Esophagus squamous epithelium (tissue), 5 donors: ENCODE results near the gene ZCRB1. TPM values are rescaled to one million over a fixed set of nuclear protein-coding genes. Genes with fewer than 3 reads are reported as not detected.

ENCODE experiments used
- DNase-seq: peaks from one replicate; lab custom pipeline; 2025; lab: John Stamatoyannopoulos, UW
- H3K27ac ChIP-seq, 4 donors: fragments of 200-600 bp; sonication (generic); one replicate each; pipeline ENCODE4 v1.5.1; 2016 to 2019; ENCODE audit warnings: mild to moderate bottlenecking in 1 of 4
- H3K27me3 ChIP-seq, 4 donors: fragments of 200-600 bp; sonication (generic); 1 replicate in 3 of 4; 2 replicates in 1 of 4; pipeline versions ENCODE4 v1.5.1 to v1.6.0; 2017 to 2021; ENCODE audit warnings: antibody characterized with exemption in 1 of 4
- H3K36me3 ChIP-seq, 3 donors: fragments of 200-600 bp; sonication (generic); one replicate each; pipeline ENCODE4 v1.5.1; 2016 to 2019
- H3K4me1 ChIP-seq, 3 donors: fragments of 200-600 bp; sonication (generic); one replicate each; pipeline ENCODE4 v1.5.1; 2017 to 2019
- H3K4me3 ChIP-seq, 4 donors: fragments of 200-600 bp; sonication (generic); 1 replicate in 3 of 4; 2 replicates in 1 of 4; pipeline ENCODE4 v1.5.1; 2016 to 2019; ENCODE audit warnings: mild to moderate bottlenecking in 2 of 4, moderate library complexity in 1 of 4
- H3K9me3 ChIP-seq, 3 donors: fragments of 200-600 bp; sonication (generic); one replicate each; pipeline ENCODE4 v1.5.1; 2016 to 2019
- CTCF ChIP-seq, 6 experiments: fragments of 450-650 bp in 4 of 6; fragments of 200-600 bp in 2 of 6; sonication (generic) in 2 of 6; IDR thresholded peaks; one replicate each; pipeline ENCODE4 v1.5.1; 2016 to 2019; ENCODE audit warnings: antibody characterized with exemption in 6 of 6, mild to moderate bottlenecking in 4 of 6, moderate library complexity in 4 of 6
- POLR2A ChIP-seq, 4 donors: fragments of 450-650 bp; IDR thresholded peaks; one replicate each; pipeline ENCODE4 v1.6.1; 2017; ENCODE audit warnings: antibody characterized with exemption in 4 of 4, mild to moderate bottlenecking in 4 of 4, moderate library complexity in 3 of 4
- WGBS, 2 donors: methylation state at CpG; one replicate each; pipeline ENCODE4 v1.1.5; 2018; 5-methylcytosine and 5-hydroxymethylcytosine counted together
- intact Hi-C: fragments of 100-400 bp; cut with DNase I; formaldehyde crosslinking; loops from one replicate; pipeline ENCODE4 v1.15.0; 2022
- total RNA-seq, 4 donors: library from RNA; depleted of rRNA; stranded (reverse); fragments of >200 nt; gene quantifications; one replicate each; pipeline ENCODE4 v1.1.0, GENCODE V29; 2016
- donor health status: DM: yes; HTN: yes; CAD: no.

ZCRB1 gene
- total RNA-seq, 4 donors from 2014 or later = 7.7 to 22.5 (median 17.8) TPM

DNA sequence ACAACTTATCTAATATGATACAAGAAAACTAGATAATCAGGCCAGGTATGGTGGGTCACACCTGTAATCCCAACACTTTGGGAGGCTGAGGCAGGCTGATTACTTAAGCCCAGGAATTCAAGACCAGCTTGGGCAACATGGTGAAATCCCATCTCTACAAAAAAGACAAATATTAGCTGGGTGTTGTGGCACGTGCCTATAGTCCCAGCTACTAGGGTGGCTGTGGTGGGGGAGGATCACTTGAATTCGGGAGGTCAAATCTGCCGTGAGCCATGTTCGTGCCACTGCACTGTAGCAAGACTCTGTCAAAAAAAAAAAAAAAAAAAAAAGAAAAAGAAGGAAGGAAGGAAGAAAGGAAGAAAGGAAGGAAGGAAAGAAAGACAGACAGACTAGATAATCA, 27.0 kb downstream of the ZCRB1 start:
- TF ChIP-seq CTCF (IDR thresholded peaks at IDR 0.05) (no peak), POLR2A (IDR thresholded peaks at IDR 0.05) (no peak)
- no peaks in the 10 kb centered on the region for H3K4me1 ChIP-seq
- no peak overlapping the region for H3K27ac ChIP-seq
- H3K4me3 ChIP-seq = no peak overlapping the region
- no peaks in the 10 kb centered on the region for H3K27me3 ChIP-seq
- no peak for DNase-seq
- no peaks in the 10 kb centered on the region for H3K9me3 ChIP-seq
- WGBS, 2 donors = 64 to 82% methylated on average over 4 of the region's 4 CpGs
- intact Hi-C loops = no loop called here
- H3K36me3 ChIP-seq = no peaks in the 10 kb centered on the region

- H3K36me3 ChIP-seq = no peaks in the 10 kb centered on the region
- 74 to 76% methylated on average over 3 of the region's 5 CpGs for WGBS, 2 donors
- no peaks in the 10 kb centered on the region for H3K27me3 ChIP-seq
- no peak overlapping the region for H3K27ac ChIP-seq
- no peaks in the 10 kb centered on the region for H3K4me1 ChIP-seq
- H3K4me3 ChIP-seq = no peak overlapping the region
- intact Hi-C loops = no loop called here
- no peak for DNase-seq
- TF ChIP-seq CTCF (IDR thresholded peaks at IDR 0.05) (peak in 1 of 6 experiments; percentile 32), POLR2A (IDR thresholded peaks at IDR 0.05) (no peak)
- no peaks in the 10 kb centered on the region for H3K9me3 ChIP-seq
Measured at GRCh38 chr12:42296503-42297109, 29.3 kb downstream of the ZCRB1 start.

DNA sequence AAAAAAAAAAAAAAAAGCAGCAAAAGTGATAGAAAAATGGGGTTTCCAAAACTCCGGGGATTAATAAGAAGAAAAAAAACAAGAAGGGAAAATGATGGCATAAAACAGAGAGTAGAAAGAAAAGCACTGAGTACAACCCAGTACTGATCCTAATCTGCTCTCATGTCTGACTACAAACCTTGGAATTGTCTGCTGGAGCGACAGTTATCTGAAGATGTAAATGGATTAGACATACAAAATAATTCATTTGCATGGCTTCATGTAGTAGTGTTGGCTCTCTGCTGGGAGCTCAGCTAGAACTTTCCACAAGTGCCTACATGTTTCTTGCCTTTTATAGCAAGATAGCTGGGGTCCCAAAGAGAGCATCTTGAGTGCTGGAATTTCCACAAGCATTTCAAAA, 34.2 kb downstream of the ZCRB1 start:
- no peak overlapping the region for H3K27ac ChIP-seq
- DNase-seq = no peak
- intact Hi-C loops = no loop called here
- no peak overlapping the region for H3K4me3 ChIP-seq
- H3K27me3 ChIP-seq = peaks cover 0 to 12% (median 0%) of the 10 kb centered on the region in 4 donors
- WGBS, 2 donors = 65 to 72% methylated on average over 2 of the region's 2 CpGs
- TF ChIP-seq CTCF (IDR thresholded peaks at IDR 0.05) = no peak
- TF ChIP-seq POLR2A (IDR thresholded peaks at IDR 0.05) = no peak
- no peaks in the 10 kb centered on the region for H3K4me1 ChIP-seq
- H3K36me3 ChIP-seq = no peaks in the 10 kb centered on the region
- no peaks in the 10 kb centered on the region for H3K9me3 ChIP-seq

- no peaks in the 10 kb centered on the region for H3K4me1 ChIP-seq
- TF ChIP-seq POLR2A (IDR thresholded peaks at IDR 0.05) (no peak), CTCF (IDR thresholded peaks at IDR 0.05) (no peak)
- H3K27me3 ChIP-seq = peaks cover 0 to 13% (median 0%) of the 10 kb centered on the region in 4 donors
- DNase-seq = no peak
- 60 to 65% methylated on average over 9 of the region's 9 CpGs for WGBS, 2 donors
- no peak overlapping the region for H3K4me3 ChIP-seq
- H3K27ac ChIP-seq = no peak overlapping the region
- no peaks in the 10 kb centered on the region for H3K9me3 ChIP-seq
- intact Hi-C loops = no loop called here
- no peaks in the 10 kb centered on the region for H3K36me3 ChIP-seq
Measured at GRCh38 chr12:42288544-42288943, 37.4 kb downstream of the ZCRB1 start.

DNA sequence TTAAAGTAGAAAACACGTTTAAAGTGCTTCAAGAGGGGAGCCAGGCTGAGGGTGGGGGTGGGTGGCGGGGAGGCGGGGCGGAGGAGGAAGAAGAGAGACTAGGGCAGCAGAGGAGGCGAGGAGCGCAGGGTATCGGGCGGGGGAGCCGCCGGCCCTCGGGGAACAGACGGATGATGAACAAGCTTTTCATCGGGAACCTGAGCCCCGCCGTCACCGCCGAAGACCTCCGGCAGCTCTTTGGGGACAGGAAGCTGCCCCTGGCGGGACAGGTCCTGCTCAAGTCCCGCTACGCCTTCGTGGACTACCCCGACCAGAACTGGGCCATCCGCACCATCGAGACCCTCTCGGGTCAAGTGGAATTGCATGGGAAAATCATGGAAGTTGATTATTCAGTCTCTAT, 39.2 kb downstream of the ZCRB1 start:
- WGBS, 2 donors = 85 to 91% methylated on average over 18 to 26 of the region's 26 CpGs
- TF ChIP-seq POLR2A (IDR thresholded peaks at IDR 0.05) (no peak), CTCF (IDR thresholded peaks at IDR 0.05) (no peak)
- Histone ChIP-seq H3K4me1 (no peaks in the 10 kb centered on the region), H3K4me3 (no peak overlapping the region), H3K36me3 (no peaks in the 10 kb centered on the region), H3K27me3 (peaks cover 0 to 16% (median 0%) of the 10 kb centered on the region in 4 donors), H3K9me3 (no peaks in the 10 kb centered on the region), H3K27ac (no peak overlapping the region)
- DNase-seq = no peak
- intact Hi-C loops = no loop called here
